Stimulated activated effector memory CD8-positive, alpha-beta T cell treated with anti-CD3 and anti-CD28 coated beads, Interleukin-12 subunit alpha, Interleukin-12 subunit beta, amount 100 ng/mL, for 72 hours (primary cell): ENCODE results near the gene RSKR.
"Not testable (repeated sequence)": the region's sequence is repeated elsewhere in the genome, so short reads cannot be mapped to it uniquely, and the experiment has no call there.

Experiments
- ATAC-seq: fragments of 150-1000 bp; cut with Tn5 transposase; 2 replicates; pipeline ENCODE4 v1.10.0; 2021
- DNase-seq, 2 donors: peaks; one replicate each; pipeline ENCODE4 v3.0.0; 2021 to 2022; ENCODE audit warnings: low spot score in 2 of 2
- H3K27ac Mint-ChIP-seq: one replicate; pipeline ENCODE4 v1.8.0; 2022; ENCODE audit warnings: mild to moderate bottlenecking, mixed read lengths
- H3K36me3 Mint-ChIP-seq: one replicate; pipeline ENCODE4 v1.8.0; 2022; ENCODE audit warnings: mild to moderate bottlenecking, mixed read lengths
- H3K4me1 Mint-ChIP-seq: one replicate; pipeline ENCODE4 v1.8.0; 2022; ENCODE audit warnings: mixed read lengths
- H3K4me3 Mint-ChIP-seq: one replicate; pipeline ENCODE4 v1.8.0; 2022; ENCODE audit warnings: mild to moderate bottlenecking, mixed read lengths
- H3K9me3 Mint-ChIP-seq: one replicate; pipeline ENCODE4 v1.8.0; 2022; ENCODE audit warnings: mixed read lengths

Gene RSKR

DNA sequence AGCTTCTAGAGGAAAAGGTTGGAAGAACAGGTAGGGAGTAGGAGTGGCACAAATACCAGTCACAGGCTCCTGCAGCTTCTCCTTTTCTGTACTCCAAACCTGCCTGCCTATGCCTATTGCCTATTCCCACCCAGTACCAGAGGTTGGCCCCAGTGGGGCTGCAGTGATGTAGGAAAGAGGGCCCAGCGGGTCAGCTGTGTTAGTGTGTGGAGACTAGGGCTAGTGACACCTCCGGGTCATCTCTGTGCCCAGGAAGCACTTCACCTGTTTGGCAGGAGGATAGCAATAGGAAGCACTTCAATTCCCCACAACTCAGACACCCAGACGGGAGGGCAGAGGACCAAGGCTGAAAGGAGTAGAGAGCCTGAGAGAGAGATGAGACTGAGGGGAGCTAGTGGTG lies 38.0 kb downstream of the RSKR start:
- not testable (repeated sequence) for H3K9me3 Mint-ChIP-seq, DNase-seq, ATAC-seq
- Mint-ChIP-seq H3K4me3 (peak overlapping the region; percentile 89), H3K36me3 (peaks cover 74% of the 10 kb centered on the region), H3K27ac (peak overlapping the region; percentile 77), H3K4me1 (peaks cover 71% of the 10 kb centered on the region)

DNA sequence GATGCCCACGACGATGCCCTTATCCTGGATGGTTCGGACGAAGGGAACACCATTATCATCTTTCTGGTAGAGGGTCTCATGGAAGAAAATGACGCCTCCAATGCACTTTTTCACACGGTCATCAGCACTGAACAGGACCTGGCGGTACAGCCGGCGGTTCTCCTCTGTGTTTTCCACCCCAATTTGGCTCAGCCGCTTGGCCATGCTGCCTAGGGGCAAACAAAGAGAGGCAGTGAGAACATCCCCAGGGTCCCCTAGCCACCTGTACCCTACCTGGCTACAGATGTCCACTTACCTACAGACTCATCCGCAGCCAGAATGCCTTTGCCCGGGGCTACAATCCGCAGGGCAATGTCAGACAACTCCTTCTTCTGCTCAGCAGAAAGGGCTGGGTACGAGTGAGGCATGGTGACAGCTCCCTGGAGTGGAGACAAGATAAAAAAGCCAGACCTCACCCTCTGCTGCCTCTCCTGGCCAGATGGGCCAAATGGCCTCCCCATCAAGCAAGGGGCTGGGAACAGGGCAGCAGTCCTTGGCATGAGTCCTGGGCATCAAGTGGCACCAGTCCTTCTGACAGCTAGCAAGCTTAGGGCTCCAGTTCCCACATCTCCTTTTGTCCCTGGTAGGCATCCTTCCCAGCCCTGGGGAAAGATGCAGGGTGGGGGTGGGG lies 38.7 kb downstream of the RSKR start:
- Mint-ChIP-seq H3K27ac (no peak overlapping the region), H3K9me3 (no peaks in the 10 kb centered on the region), H3K36me3 (peaks cover 78% of the 10 kb centered on the region), H3K4me3 (peak overlapping the region; percentile 89), H3K4me1 (peaks cover 69% of the 10 kb centered on the region)
- ATAC-seq = no peak
- DNase-seq = no peak

DNA sequence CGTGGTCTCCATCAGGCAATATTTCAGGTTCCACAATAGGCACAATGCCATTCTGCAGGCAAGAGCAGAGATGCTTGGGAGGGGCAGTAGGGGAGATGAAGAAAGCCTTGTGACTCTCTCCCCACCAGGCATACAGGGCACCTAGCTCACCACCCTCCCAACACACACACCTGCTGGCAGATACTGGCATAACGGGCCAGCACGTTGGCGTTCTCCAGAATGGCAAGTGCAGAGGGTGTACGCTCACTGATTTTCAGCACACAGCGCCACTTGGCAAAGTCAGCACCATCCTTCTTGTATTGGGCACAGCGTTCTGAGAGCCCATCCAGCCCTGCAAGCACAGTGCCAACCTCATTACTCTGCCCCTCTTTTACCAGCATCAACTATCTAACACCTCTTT lies 39.5 kb downstream of the RSKR start:
- no peak overlapping the region for H3K27ac Mint-ChIP-seq
- DNase-seq (no peak), ATAC-seq (no peak)
- peaks cover 77% of the 10 kb centered on the region for H3K36me3 Mint-ChIP-seq
- H3K4me3 Mint-ChIP-seq = no peak overlapping the region
- H3K4me1 Mint-ChIP-seq = peaks cover 69% of the 10 kb centered on the region
- no peaks in the 10 kb centered on the region for H3K9me3 Mint-ChIP-seq

DNA sequence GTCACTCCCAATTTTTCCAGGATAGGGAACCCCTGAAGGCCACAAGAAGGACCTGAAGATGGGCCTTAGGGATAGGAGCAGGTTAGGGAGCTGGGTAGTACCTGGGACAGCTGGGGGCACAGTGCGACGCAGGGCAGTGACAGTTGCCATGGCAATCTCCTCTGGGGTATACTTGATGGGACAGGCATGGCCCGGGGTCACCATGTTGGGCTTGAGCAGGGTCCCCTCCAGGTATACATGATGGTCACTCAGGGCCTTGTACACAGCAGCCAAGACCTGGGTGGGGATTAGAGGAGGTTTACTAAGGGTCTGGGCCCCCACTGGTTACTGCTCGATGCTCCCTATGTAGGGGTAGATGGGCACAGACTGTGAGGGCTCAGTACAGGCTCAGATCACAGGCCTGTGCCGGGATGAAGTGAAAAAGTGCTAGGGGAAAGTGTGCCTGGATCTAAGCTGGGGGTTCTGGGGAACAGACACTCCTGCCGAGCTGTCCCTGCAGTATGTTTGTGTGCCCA lies 40.0 kb downstream of the RSKR start:
- Mint-ChIP-seq H3K9me3 (no peaks in the 10 kb centered on the region), H3K36me3 (peaks cover 77% of the 10 kb centered on the region), H3K4me1 (peaks cover 66% of the 10 kb centered on the region), H3K27ac (no peak overlapping the region), H3K4me3 (no peak overlapping the region)
- no peak for ATAC-seq
- no peak for DNase-seq

DNA sequence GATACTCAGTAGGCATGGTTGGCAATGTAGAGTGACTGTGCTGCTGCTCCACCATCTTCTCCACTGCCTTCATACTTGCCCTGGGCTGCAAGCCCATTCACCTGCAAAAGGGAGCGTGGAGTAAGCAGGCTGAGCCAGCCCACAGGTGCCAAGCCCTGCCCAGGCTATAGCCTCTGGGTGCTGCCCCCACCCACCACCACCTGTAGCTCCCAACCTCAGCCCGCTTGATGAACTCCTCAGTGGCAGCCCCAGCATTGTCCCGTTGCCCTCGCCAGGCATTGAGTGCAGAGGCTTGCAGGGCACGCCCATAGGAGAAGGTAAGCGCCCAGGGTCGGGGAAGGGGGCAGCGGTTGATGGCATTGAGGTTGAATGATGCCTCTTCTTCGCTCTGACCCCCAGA lies 40.5 kb downstream of the RSKR start:
- H3K4me1 Mint-ChIP-seq = peaks cover 63% of the 10 kb centered on the region
- H3K36me3 Mint-ChIP-seq = peaks cover 77% of the 10 kb centered on the region
- H3K27ac Mint-ChIP-seq = no peak overlapping the region
- DNase-seq (no peak), ATAC-seq (no peak)
- no peaks in the 10 kb centered on the region for H3K9me3 Mint-ChIP-seq
- no peak overlapping the region for H3K4me3 Mint-ChIP-seq

DNA sequence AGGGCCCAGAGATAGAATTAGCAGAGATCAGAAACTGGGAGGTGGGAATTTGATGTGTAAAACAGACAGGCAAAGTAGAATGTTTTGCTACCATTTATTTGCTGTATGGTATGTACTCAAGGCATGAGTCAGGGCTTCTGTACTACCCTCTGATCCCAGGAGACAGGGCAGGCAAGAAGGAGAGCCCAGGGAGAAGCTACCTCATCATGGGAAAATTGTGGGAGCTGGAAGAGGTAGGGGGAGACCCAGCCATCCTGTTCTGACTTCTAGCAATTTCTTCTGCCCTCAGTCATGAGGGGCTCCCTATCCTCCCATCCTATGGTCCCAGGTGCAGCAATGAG lies 41.0 kb downstream of the RSKR start:
- DNase-seq = no peak
- no peak overlapping the region for H3K27ac Mint-ChIP-seq
- ATAC-seq = no peak
- peaks cover 77% of the 10 kb centered on the region for H3K36me3 Mint-ChIP-seq
- H3K9me3 Mint-ChIP-seq = no peaks in the 10 kb centered on the region
- peaks cover 66% of the 10 kb centered on the region for H3K4me1 Mint-ChIP-seq
- peak overlapping the region; percentile 95 for H3K4me3 Mint-ChIP-seq

DNA sequence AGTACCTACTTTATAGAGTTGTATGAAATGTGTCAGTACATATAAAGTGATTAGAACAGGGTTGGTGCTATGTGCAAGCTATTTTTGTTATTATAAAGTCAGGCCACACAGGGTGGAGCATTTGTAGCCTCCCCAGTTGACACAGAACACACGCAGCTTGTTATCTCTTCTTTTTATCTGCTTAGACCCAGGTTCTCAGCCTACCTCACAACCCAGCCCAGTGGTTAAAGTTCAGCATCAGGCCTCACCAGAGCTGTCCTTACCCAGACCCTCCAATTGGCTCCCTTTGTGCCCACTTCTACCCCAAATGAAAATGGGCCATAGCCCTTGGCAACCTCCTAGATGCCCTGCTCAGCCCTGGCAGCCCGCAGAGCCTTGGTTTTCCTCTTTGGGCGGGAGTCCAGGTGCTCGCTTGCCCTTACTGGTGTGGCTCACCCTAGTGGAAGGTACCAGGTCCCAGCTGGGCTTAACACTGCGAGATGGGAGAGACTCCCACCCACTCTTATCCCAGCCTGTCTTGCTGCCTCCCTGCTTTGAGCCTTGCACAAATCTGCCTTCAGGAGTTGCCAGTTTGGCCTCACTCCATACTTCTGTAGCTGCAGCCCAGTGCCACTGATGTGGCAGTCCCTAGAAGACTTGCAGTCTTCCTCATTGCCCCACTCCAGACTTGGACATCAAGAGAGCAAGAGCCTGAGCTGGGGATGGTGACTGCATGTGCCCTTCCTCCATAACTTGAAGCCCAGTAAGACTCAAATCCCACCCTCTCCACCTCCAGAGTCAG lies 41.5 kb downstream of the RSKR start:
- ATAC-seq = no peak
- H3K4me1 Mint-ChIP-seq = peaks cover 72% of the 10 kb centered on the region

DNA sequence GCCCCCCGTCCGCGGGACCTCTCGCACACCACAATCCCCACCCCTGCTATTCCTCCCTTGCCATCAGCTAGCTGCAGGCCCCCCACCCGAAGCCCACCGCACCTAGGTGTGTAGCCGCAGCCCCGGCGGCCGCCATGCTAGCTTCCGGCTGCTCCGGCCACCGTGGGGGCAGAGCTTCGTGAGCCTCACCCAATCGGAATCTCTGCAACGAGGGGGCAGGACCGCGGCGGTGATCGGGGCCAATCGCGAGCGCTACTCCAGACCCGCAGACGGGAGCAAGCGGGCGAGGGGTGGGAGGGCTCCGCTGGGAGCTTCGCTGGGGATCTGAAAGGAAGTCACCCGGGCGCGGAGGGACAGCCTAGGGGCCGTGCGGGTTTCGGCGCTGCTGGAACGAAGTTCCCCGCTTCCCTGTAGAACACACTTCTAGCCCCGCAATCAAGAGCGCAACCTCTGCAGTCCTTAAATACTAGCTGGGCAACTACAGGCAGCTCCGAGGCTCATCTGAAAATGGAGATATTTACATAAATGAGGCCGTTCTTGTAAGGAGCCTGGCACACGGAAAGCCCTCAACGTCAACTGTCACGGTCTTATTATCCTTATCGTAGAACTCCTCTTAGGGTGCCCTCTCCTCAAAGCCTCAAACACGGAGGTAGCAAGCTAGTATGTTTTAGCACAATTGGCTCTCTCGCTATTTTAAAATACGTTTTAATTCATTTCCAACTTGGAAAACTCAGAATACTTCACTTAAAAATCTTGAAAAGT lies 42.4 kb downstream of the RSKR start, which contains the start of gene PIGS:
Gene PIGS, minus strand, starts transcription at position 164 of the 762 bp plus-strand sequence. Its CDS starts 28 bp downstream, at position 136.
- H3K27ac Mint-ChIP-seq = peak within 1 kb of the TSS; percentile 94
- H3K4me3 Mint-ChIP-seq = peak within 1 kb of the TSS; percentile 95
- peak; percentile 79 to 95 for DNase-seq
- H3K9me3 Mint-ChIP-seq = no peaks in the 10 kb centered on the region
- peaks cover 81% of the 10 kb centered on the region for H3K36me3 Mint-ChIP-seq
- H3K4me1 Mint-ChIP-seq = peaks cover 70% of the 10 kb centered on the region
- ATAC-seq = peak; percentile 98

More for the DNA sequence above, 41.5 kb downstream of the RSKR start:
- no peak for DNase-seq
- H3K36me3 Mint-ChIP-seq = peaks cover 81% of the 10 kb centered on the region
- no peaks in the 10 kb centered on the region for H3K9me3 Mint-ChIP-seq
- peak overlapping the region; percentile 94 for H3K27ac Mint-ChIP-seq
- peak overlapping the region; percentile 95 for H3K4me3 Mint-ChIP-seq

DNA sequence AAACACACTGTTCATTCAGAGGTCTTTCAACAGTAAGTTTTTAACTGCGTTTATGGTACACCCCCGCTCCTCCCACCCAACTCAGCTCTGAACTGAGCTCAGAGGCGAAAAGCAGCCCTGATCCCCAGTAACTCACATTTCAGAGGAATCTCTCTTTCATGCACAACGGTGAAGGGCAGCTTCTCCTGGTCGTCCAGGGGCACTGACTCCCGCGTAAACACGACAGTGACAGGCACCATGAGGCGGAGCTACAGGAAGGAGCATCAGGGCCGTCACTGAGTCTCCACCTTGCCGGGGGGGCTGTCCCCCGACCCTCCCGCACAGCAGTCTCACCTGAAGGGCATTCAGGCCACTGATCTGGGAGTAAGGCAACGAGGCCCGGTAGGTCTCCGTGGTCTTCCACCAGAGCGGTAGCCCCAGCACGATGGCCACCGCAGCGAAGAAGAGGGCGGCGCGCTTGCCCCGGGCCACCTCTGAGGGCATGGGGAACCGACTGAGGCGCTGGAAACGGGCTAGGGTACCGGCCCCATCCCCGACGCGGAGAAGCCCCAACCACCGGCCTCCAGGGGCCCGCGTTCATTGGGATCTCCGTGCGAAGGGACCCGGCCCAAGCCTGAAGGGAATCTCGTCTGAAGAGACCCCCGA lies 43.1 kb downstream of the RSKR start:
- peak overlapping the region; percentile 95 for H3K4me3 Mint-ChIP-seq
- DNase-seq = peak; percentile 31 to 77
- ATAC-seq = peak; percentile 67
- H3K27ac Mint-ChIP-seq = peak overlapping the region; percentile 94
- no peaks in the 10 kb centered on the region for H3K9me3 Mint-ChIP-seq
- peaks cover 63% of the 10 kb centered on the region for H3K4me1 Mint-ChIP-seq
- H3K36me3 Mint-ChIP-seq = peaks cover 81% of the 10 kb centered on the region

DNA sequence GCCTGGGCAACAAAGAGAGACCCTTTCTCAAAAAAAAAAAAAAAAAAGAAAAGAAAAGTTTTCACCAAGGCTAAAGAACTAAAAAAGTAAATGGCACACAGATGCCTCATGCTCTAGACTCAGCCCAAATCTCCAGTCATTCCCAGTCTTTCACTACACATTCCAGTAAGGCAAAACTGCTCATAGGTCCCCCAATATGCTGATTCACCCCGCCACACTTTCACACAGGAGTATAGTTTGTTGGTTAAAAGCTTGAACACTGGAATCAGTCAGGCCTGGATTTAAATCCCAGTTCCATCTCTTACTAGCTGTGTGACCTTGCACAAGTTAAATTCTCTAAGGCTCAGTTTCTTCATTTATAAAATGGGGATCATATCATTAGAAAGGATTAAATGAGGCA lies 44.5 kb downstream of the RSKR start:
- DNase-seq = no peak
- no peak for ATAC-seq
- Mint-ChIP-seq H3K4me1 (peaks cover 53% of the 10 kb centered on the region), H3K36me3 (peaks cover 79% of the 10 kb centered on the region), H3K9me3 (no peaks in the 10 kb centered on the region), H3K4me3 (peak overlapping the region; percentile 95), H3K27ac (no peak overlapping the region)

DNA sequence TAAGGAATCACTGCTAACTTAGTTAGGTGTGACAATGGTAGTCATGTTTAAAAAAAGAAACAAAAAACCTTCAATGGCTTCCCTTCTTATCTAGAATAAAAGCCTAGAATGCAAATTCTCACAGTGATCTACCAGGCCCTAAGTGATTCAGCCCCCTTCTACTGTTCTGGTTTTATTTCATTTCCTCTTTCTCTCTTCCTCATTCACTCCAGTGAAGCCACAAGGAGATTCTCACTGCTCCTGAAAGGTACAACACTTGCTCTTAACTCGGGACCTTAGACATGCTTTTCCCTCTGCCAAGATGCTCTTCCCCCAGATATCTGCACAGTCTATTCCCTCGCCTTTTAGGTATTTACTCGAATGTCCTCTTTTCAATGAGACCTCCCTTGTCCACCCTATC lies 46.4 kb downstream of the RSKR start:
- Mint-ChIP-seq H3K27ac (peak overlapping the region; percentile 13), H3K9me3 (no peaks in the 10 kb centered on the region), H3K36me3 (peaks cover 81% of the 10 kb centered on the region), H3K4me3 (no peak overlapping the region), H3K4me1 (peaks cover 41% of the 10 kb centered on the region)
- DNase-seq = no peak
- ATAC-seq = no peak

DNA sequence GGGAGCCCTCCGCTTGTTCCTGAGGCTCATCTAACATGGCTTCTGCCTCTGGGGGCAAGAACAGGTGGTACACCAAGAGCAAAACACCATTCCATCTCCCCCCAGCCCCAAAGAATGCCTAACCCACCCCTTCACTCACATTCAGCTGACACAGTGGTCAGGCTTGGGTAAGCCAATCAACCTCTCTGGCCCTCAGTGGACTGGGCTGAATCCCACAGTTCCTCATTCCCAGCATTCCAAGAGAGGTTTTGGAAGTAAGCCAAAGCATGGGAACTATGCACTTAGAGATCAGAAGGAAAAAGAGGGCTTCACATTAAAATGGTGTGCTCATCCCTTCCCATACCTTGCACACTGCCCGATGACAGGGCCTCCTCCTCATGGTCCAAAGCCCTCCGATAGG lies 50.5 kb downstream of the RSKR start:
- Mint-ChIP-seq H3K4me1 (peaks cover 15% of the 10 kb centered on the region), H3K36me3 (peaks cover 98% of the 10 kb centered on the region), H3K9me3 (no peaks in the 10 kb centered on the region), H3K4me3 (no peak overlapping the region), H3K27ac (no peak overlapping the region)
- DNase-seq (no peak), ATAC-seq (no peak)
